ENCODE measurements around the gene CHD6.

GRCh38 chr20:41356951-41357350 is 261.2 kb downstream of the CHD6 start:
- TF ChIP-seq CTCF (IDR thresholded peaks at IDR 0.05) = no peak
- TF ChIP-seq POLR2A (IDR thresholded peaks at IDR 0.05; ENCODE audit: low read depth) = no peak

All from esophagus muscularis mucosa (tissue), 3 donors.